Right atrium auricular region (tissue), 2 donors: ENCODE results near the gene OTOG. TPM values are rescaled to one million over a fixed set of nuclear protein-coding genes. Genes with fewer than 3 reads are reported as not detected.

Experiments
- DNase-seq: peaks from one replicate; pipeline ENCODE4 v3.0.0-alpha.2; 2019; ENCODE audit warnings: low spot score
- H3K27ac ChIP-seq, 2 donors: fragments of 200-600 bp; sonication (generic); 1 replicate in 1 of 2; 2 replicates in 1 of 2; pipeline ENCODE4 v1.5.1; 2016 to 2019
- H3K27me3 ChIP-seq, 2 donors: fragments of 200-600 bp; sonication (generic); one replicate each; pipeline versions ENCODE4 v1.5.1 to v1.6.0; 2017 to 2019
- H3K36me3 ChIP-seq: fragments of 200-600 bp; sonication (generic); one replicate; pipeline ENCODE4 v1.5.1; 2016
- H3K4me1 ChIP-seq, 2 donors: fragments of 200-600 bp; sonication (generic); one replicate each; pipeline versions ENCODE4 v1.5.1 to v1.6.0; 2017 to 2019
- H3K4me3 ChIP-seq, 2 donors: fragments of 200-600 bp; sonication (generic); 1 replicate in 1 of 2; 2 replicates in 1 of 2; pipeline ENCODE4 v1.5.1; 2017 to 2019; ENCODE audit warnings: mild to moderate bottlenecking in 1 of 2, moderate library complexity in 1 of 2
- H3K9me3 ChIP-seq, 2 donors: fragments of 200-600 bp; sonication (generic); one replicate each; pipeline ENCODE4 v1.5.1; 2019
- total RNA-seq, 2 donors: library from RNA; depleted of rRNA; stranded (reverse); fragments of >200 nt; gene quantifications; one replicate each; pipeline ENCODE4 v1.1.0, GENCODE V29; 2016
- TF ChIP-seq, protein P1 (sequence below), 2 donors: fragments of 200-600 bp; sonication (generic); IDR thresholded peaks; one replicate each; pipeline ENCODE4 v1.5.1; 2019; ENCODE audit warnings: antibody characterized with exemption in 2 of 2

The OTOG gene
- total RNA-seq, 2 donors from 2014 or later, result not detected

DNA sequence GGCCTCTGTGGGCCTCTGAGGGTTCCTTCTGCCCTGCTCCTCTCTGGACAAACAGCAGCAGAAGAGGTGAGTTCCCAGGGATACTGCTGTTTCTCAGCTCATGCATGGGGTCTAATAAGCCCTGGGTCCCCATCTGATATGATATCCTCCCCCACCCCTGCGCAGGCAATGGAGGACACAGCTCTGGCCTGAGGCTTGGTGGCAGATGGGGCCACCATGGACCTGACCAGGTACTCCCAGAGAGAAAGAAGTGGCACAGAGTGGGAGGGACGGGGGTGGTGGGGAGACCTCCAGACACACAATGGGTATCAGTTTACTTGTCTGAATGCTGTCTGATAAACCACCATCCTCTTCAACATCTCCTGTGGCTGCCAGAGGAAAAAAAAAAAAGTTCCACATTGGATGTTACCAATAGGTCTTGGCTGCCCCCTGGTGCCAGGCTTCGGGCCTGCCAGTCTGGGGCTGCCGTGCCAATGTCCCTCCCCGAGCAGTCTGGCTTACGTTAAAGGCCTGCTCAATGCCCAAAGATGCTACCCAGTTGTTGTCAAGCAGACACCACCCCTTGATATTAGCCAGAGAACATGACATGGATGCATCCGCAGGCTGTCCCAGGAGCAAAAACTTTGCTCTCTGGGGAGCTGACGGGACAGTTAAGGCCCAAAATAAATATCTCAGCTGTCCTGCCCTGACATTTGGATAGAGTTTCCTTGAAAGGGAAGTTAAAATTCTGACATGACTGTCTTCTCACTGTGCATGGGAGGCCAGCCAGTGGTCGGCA, 42.5 kb upstream of the OTOG start:
- TF ChIP-seq, protein P1, sequence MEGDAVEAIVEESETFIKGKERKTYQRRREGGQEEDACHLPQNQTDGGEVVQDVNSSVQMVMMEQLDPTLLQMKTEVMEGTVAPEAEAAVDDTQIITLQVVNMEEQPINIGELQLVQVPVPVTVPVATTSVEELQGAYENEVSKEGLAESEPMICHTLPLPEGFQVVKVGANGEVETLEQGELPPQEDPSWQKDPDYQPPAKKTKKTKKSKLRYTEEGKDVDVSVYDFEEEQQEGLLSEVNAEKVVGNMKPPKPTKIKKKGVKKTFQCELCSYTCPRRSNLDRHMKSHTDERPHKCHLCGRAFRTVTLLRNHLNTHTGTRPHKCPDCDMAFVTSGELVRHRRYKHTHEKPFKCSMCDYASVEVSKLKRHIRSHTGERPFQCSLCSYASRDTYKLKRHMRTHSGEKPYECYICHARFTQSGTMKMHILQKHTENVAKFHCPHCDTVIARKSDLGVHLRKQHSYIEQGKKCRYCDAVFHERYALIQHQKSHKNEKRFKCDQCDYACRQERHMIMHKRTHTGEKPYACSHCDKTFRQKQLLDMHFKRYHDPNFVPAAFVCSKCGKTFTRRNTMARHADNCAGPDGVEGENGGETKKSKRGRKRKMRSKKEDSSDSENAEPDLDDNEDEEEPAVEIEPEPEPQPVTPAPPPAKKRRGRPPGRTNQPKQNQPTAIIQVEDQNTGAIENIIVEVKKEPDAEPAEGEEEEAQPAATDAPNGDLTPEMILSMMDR (IDR thresholded peaks at IDR 0.05), result peak; percentile 91 to 96
- Histone ChIP-seq H3K9me3 (no peaks in the 10 kb centered on the region), H3K27me3 (no peaks in the 10 kb centered on the region), H3K4me3 (no peak overlapping the region), H3K36me3 (no peaks in the 10 kb centered on the region), H3K4me1 (peaks cover 0 to 18% of the 10 kb centered on the region in 2 donors), H3K27ac (no peak overlapping the region)
- DNase-seq, result peak; percentile 73

DNA sequence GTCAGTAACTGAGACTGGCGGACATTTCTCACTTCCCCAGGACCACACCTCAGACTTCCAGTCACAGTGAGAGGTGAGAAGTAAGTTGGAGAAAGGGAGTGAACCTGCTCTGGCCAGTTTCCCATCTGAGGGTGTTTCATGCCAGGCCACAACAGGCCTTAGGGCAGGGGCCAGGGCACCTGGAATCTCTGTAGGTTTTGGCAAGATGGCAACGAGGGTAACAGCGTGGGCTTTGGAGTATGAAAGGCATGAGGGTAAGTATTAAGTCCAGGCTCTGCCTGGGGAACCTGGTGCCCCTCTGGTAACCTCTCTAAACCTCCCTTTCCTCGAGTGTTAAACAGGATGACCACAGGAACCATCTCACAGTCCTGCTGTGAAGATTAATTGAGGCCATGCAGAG, 41.9 kb upstream of the OTOG start:
- no peaks in the 10 kb centered on the region for H3K9me3 ChIP-seq
- H3K4me1 ChIP-seq, result peaks cover 0 to 18% of the 10 kb centered on the region in 2 donors
- H3K27me3 ChIP-seq, result no peaks in the 10 kb centered on the region
- TF ChIP-seq, protein P1 (IDR thresholded peaks at IDR 0.05), result no peak
- DNase-seq, result no peak
- no peak overlapping the region for H3K4me3 ChIP-seq
- H3K36me3 ChIP-seq, result no peaks in the 10 kb centered on the region
- no peak overlapping the region for H3K27ac ChIP-seq

DNA sequence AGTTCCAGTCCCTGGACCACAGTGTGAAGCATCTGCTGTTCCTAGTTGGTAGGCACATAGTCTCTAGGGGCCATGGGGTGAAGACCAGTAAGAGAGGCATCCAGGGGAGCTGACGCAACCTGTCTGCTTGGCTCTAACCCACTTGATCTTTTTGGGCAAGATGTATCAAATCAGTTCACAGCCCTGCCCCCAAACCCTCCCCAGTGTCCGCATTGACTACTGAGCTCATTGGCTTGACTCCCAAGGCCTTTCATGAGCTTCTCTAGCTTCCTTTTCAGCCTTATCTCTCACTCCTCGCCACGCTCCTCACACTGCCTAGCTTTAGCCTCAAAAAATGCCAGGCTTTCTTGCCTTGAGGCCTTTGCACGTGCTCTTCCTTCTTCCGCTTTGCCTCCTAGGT, 40.7 kb upstream of the OTOG start:
- H3K27ac ChIP-seq, result no peak overlapping the region
- TF ChIP-seq, protein P1 (IDR thresholded peaks at IDR 0.05), result no peak
- no peak for DNase-seq
- H3K9me3 ChIP-seq, result no peaks in the 10 kb centered on the region
- H3K4me3 ChIP-seq, result no peak overlapping the region
- H3K36me3 ChIP-seq, result no peaks in the 10 kb centered on the region
- peaks cover 0 to 18% of the 10 kb centered on the region in 2 donors for H3K4me1 ChIP-seq
- H3K27me3 ChIP-seq, result no peaks in the 10 kb centered on the region

DNA sequence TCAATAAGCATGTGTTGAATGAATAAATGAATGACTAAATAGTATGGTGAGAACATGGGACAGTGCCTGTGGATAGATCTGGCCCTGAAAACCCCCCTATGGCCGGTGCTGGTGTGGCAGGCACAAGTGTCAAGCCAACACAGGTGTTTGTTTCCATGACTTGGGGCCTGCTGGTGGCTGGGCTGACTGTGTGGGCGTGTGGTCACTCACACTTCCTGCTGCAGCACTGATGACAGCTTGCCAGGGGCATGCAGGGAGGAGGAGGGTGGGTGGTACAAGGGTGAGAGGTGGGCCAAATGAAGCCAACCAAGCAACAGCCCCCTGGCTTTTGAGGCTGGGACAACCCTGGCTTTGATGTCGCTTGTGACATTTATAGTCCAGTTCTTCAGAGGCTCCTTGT, 40.1 kb upstream of the OTOG start:
- DNase-seq, result no peak
- no peak overlapping the region for H3K4me3 ChIP-seq
- H3K27me3 ChIP-seq, result no peaks in the 10 kb centered on the region
- peaks cover 0 to 18% of the 10 kb centered on the region in 2 donors for H3K4me1 ChIP-seq
- no peak overlapping the region for H3K27ac ChIP-seq
- H3K9me3 ChIP-seq, result no peaks in the 10 kb centered on the region
- TF ChIP-seq, protein P1 (IDR thresholded peaks at IDR 0.05), result no peak
- H3K36me3 ChIP-seq, result no peaks in the 10 kb centered on the region

DNA sequence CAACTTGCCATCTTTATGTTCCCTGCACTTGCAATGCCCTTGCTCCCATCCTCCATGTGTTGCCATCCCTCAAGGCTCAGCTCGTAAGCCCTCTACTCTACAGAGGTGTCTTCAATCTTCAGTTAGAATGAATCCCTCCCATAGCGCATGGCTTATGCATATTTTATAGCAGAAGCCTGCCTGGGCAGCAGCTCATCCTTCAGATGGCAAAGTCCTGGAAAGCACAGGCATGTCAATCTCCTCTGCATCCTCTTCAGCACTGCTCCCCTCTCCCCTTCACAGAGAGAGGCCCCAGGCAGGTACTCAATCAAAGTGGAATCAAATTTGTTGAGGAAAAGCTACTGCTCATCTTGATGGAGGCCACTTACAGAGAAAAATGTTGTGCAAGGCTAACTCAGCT, 39.3 kb upstream of the OTOG start:
- TF ChIP-seq, protein P1 (IDR thresholded peaks at IDR 0.05), result no peak
- H3K27ac ChIP-seq, result no peak overlapping the region

DNA sequence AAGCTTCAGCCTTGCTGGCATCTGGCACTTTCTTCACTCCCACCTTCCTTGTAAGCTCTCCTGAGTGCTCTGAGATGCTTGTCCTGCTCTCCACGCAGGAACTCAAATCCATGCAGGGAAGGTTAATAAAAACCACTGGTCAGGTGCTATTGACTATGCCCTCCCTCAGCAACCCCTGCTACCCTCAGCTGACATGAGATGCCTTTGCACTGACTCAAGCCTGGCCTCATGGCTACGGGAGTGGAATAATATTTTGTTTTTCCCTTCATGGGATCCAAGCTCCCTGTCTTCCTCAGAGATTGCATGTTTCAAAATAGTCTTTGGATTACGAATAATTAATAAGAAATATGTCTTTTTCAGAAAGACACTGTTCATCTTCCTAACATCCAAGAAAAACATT, 38.8 kb upstream of the OTOG start:
- H3K4me1 ChIP-seq, result peaks cover 0 to 18% of the 10 kb centered on the region in 2 donors
- H3K36me3 ChIP-seq, result no peaks in the 10 kb centered on the region
- H3K27ac ChIP-seq, result no peak overlapping the region
- H3K27me3 ChIP-seq, result no peaks in the 10 kb centered on the region
- no peak overlapping the region for H3K4me3 ChIP-seq
- TF ChIP-seq, protein P1 (IDR thresholded peaks at IDR 0.05), result no peak
- no peaks in the 10 kb centered on the region for H3K9me3 ChIP-seq
- DNase-seq, result no peak

More for the DNA sequence above, 39.3 kb upstream of the OTOG start:
- H3K9me3 ChIP-seq, result no peaks in the 10 kb centered on the region
- H3K4me1 ChIP-seq, result peaks cover 0 to 18% of the 10 kb centered on the region in 2 donors
- H3K27me3 ChIP-seq, result no peaks in the 10 kb centered on the region
- no peaks in the 10 kb centered on the region for H3K36me3 ChIP-seq
- DNase-seq, result no peak
- no peak overlapping the region for H3K4me3 ChIP-seq
